SK-N-DZ (cell line): Measurements from ENCODE around the gene ATG5.
A peak's percentile ranks its signal among the peaks of the same experiment; 100 is the strongest.
"Not testable (repeated sequence)": the region's sequence is repeated elsewhere in the genome, so short reads cannot be mapped to it uniquely, and the experiment has no call there.

Experiments used
- DNase-seq: peaks from one replicate; pipeline ENCODE4 v3.0.0-alpha.2; 2015; ENCODE audit warnings: low spot score

The ATG5 gene

GRCh38 chr6:106258726-106259125, 66.8 kb downstream of the ATG5 start:
- no peak for DNase-seq

GRCh38 chr6:106257195-106257594, 68.4 kb downstream of the ATG5 start:
- peak; percentile 92 for DNase-seq

GRCh38 chr6:106256201-106256968, 69.2 kb downstream of the ATG5 start:
- DNase-seq, result peak; percentile 84

- no peak for DNase-seq
Observed at GRCh38 chr6:106255306-106255705, 70.3 kb downstream of the ATG5 start.

GRCh38 chr6:106254636-106255035, 70.9 kb downstream of the ATG5 start:
- DNase-seq, result no peak

GRCh38 chr6:106253731-106254130, 71.8 kb downstream of the ATG5 start:
- DNase-seq, result no peak

- DNase-seq, result no peak
Observed at GRCh38 chr6:106253172-106253571, 72.4 kb downstream of the ATG5 start.

GRCh38 chr6:106252687-106253086, 72.9 kb downstream of the ATG5 start:
- DNase-seq, result no peak

- DNase-seq, result not testable (repeated sequence)
Observed at GRCh38 chr6:106251531-106252255, 73.9 kb downstream of the ATG5 start.

- DNase-seq, result no peak
Observed at GRCh38 chr6:106250953-106251352, 74.6 kb downstream of the ATG5 start.

GRCh38 chr6:106249658-106250057, 75.9 kb downstream of the ATG5 start:
- no peak for DNase-seq

- no peak for DNase-seq
Observed at GRCh38 chr6:106247733-106248132, 77.8 kb downstream of the ATG5 start.

- DNase-seq, result no peak
Observed at GRCh38 chr6:106247293-106247692, 78.3 kb downstream of the ATG5 start.

GRCh38 chr6:106244931-106245330, 80.6 kb downstream of the ATG5 start:
- no peak for DNase-seq

GRCh38 chr6:106244521-106244920, 81.0 kb downstream of the ATG5 start:
- DNase-seq, result no peak

- no peak for DNase-seq
Observed at GRCh38 chr6:106243261-106243660, 82.3 kb downstream of the ATG5 start.

- no peak for DNase-seq
Observed at GRCh38 chr6:106241498-106241897, 84.1 kb downstream of the ATG5 start.

GRCh38 chr6:106237286-106237685, 88.3 kb downstream of the ATG5 start:
- DNase-seq, result no peak

GRCh38 chr6:106229876-106230445, 95.6 kb downstream of the ATG5 start:
- not testable (repeated sequence) for DNase-seq

GRCh38 chr6:106227612-106228507, 97.7 kb downstream of the ATG5 start:
- DNase-seq, result no peak

GRCh38 chr6:106226676-106227075, 98.9 kb downstream of the ATG5 start:
- DNase-seq, result no peak

GRCh38 chr6:106225581-106225980, 100.0 kb downstream of the ATG5 start:
- DNase-seq, result no peak
